H9 (cell line): ENCODE results near the gene LPIN2. TPM values are rescaled to one million over a fixed set of nuclear protein-coding genes. Genes with fewer than 3 reads are reported as not detected.

Experiments
- DNase-seq: peaks from one replicate; pipeline ENCODE4 v3.0.0-alpha.2; 2017
- H2AFZ ChIP-seq: one replicate; pipeline ENCODE4 v1.6.1; 2013; ENCODE audit warnings: mild to moderate bottlenecking, low read length, control low read depth, moderate library complexity
- H2AK5ac ChIP-seq: 2 replicates; pipeline ENCODE4 v1.6.1; 2013; ENCODE audit warnings: low read length, control low read depth, mixed read lengths; ENCODE audit not compliant: insufficient read length
- H2BK120ac ChIP-seq: one replicate; pipeline ENCODE4 v1.6.1; 2013; ENCODE audit warnings: low read depth, mild to moderate bottlenecking, low read length, control low read depth, inconsistent platforms; ENCODE audit not compliant: poor library complexity, severe bottlenecking
- H2BK12ac ChIP-seq: 2 replicates; pipeline ENCODE4 v1.6.1; 2013; ENCODE audit warnings: low read length, control low read depth, mixed read lengths, low read depth; ENCODE audit not compliant: insufficient read length
- H2BK15ac ChIP-seq: 2 replicates; pipeline ENCODE4 v1.6.1; 2013; ENCODE audit warnings: low read depth, low read length, control low read depth
- H2BK20ac ChIP-seq: one replicate; pipeline ENCODE4 v1.6.1; 2013; ENCODE audit warnings: low read depth, mild to moderate bottlenecking, low read length, control low read depth, inconsistent platforms; ENCODE audit not compliant: poor library complexity, severe bottlenecking
- H2BK5ac ChIP-seq: 2 replicates; pipeline ENCODE4 v1.6.1; 2013; ENCODE audit warnings: low read length, control low read depth, mixed read lengths; ENCODE audit not compliant: insufficient read length
- H3K14ac ChIP-seq: 2 replicates; pipeline ENCODE4 v1.6.1; 2013; ENCODE audit warnings: low read length, control low read depth; ENCODE audit not compliant: insufficient read depth
- H3K18ac ChIP-seq: 2 replicates; pipeline ENCODE4 v1.6.1; 2013; ENCODE audit warnings: low read depth, mild to moderate bottlenecking, mixed read lengths, low read length, control low read depth; ENCODE audit not compliant: insufficient read length
- H3K23ac ChIP-seq: 2 replicates; pipeline ENCODE4 v1.6.1; 2013; ENCODE audit warnings: low read length, control low read depth, mixed read lengths, low read depth; ENCODE audit not compliant: insufficient read length
- H3K23me2 ChIP-seq: 2 replicates; pipeline ENCODE4 v1.6.1; 2013; ENCODE audit warnings: low read depth, mild to moderate bottlenecking, mixed read lengths, low read length, control low read depth; ENCODE audit not compliant: insufficient read length, poor library complexity, severe bottlenecking
- H3K27ac ChIP-seq: 2 replicates; pipeline ENCODE4 v1.5.1; 2013; ENCODE audit warnings: low read length, control low read depth, mixed read lengths, low read depth; ENCODE audit not compliant: insufficient read length
- H3K27me3 ChIP-seq: 2 replicates; pipeline ENCODE4 v1.6.1; 2013; ENCODE audit warnings: low read length, control low read depth, inconsistent platforms; ENCODE audit not compliant: insufficient read depth
- H3K4ac ChIP-seq: 2 replicates; pipeline ENCODE4 v1.6.1; 2013; ENCODE audit warnings: low read depth, mild to moderate bottlenecking, control low read depth, inconsistent platforms, low read length, moderate library complexity
- H3K4me1 ChIP-seq: 2 replicates; pipeline ENCODE4 v1.6.1; 2013; ENCODE audit warnings: low read length, control low read depth, inconsistent platforms; ENCODE audit not compliant: insufficient read depth
- H3K4me2 ChIP-seq: 2 replicates; pipeline ENCODE4 v1.6.1; 2013; ENCODE audit warnings: low read length, control low read depth, mixed read lengths; ENCODE audit not compliant: insufficient read length, insufficient read depth
- H3K56ac ChIP-seq: 2 replicates; pipeline ENCODE4 v1.6.1; 2013; ENCODE audit warnings: low read depth, mild to moderate bottlenecking, mixed read lengths, low read length, control low read depth; ENCODE audit not compliant: insufficient read length
- H3K79me1 ChIP-seq: 2 replicates; pipeline ENCODE4 v1.6.1; 2013; ENCODE audit warnings: low read depth, mild to moderate bottlenecking, moderate library complexity, low read length, control low read depth, inconsistent platforms; ENCODE audit not compliant: insufficient read depth, poor library complexity, severe bottlenecking
- H3K79me2 ChIP-seq: 2 replicates; pipeline ENCODE4 v1.6.1; 2013; ENCODE audit warnings: low read length, control low read depth, inconsistent platforms; ENCODE audit not compliant: insufficient read depth
- H3K9ac ChIP-seq: 2 replicates; pipeline ENCODE4 v1.6.1; 2013; ENCODE audit warnings: low read length, control low read depth, mixed read lengths; ENCODE audit not compliant: insufficient read length; ENCODE audit errors: extremely low read depth
- H3K9me3 ChIP-seq: one replicate; pipeline ENCODE4 v1.6.1; 2013; ENCODE audit warnings: low read depth, low read length, inconsistent platforms; ENCODE audit not compliant: control insufficient read depth
- H3T11ph ChIP-seq: one replicate; pipeline ENCODE4 v1.6.1; 2013; ENCODE audit warnings: mild to moderate bottlenecking, low read length, control low read depth, inconsistent platforms
- H4K20me1 ChIP-seq: one replicate; pipeline ENCODE4 v1.6.1; 2013; ENCODE audit not compliant: control insufficient read depth, insufficient read length, insufficient read depth
- H4K5ac ChIP-seq: 2 replicates; pipeline ENCODE4 v1.6.1; 2013; ENCODE audit warnings: low read depth, mild to moderate bottlenecking, mixed read lengths, low read length, control low read depth; ENCODE audit not compliant: insufficient read length
- H4K8ac ChIP-seq: replicated peaks from 2 replicates; pipeline ENCODE4 v1.6.1; 2013; ENCODE audit warnings: low read length, control low read depth, mixed read lengths, low read depth; ENCODE audit not compliant: insufficient read length
- H4K91ac ChIP-seq: 2 replicates; pipeline ENCODE4 v1.6.1; 2013; ENCODE audit warnings: low read depth, mild to moderate bottlenecking, moderate library complexity, mixed read lengths, low read length, control low read depth; ENCODE audit not compliant: insufficient read length
- H3K27ac Mint-ChIP-seq, 3 experiments: 2 replicates in 2 of 3; 3 replicates in 1 of 3; pipeline ENCODE4 v1.8.0; 2020 to 2021; ENCODE audit warnings: mixed read lengths in 3 of 3, mild to moderate bottlenecking in 1 of 3, moderate library complexity in 1 of 3
- H3K27me3 Mint-ChIP-seq: 2 replicates; pipeline ENCODE4 v1.8.0; 2021; ENCODE audit warnings: low read depth, mild to moderate bottlenecking, moderate library complexity, mixed read lengths
- H3K36me3 Mint-ChIP-seq, 3 experiments: 2 replicates in 2 of 3; 3 replicates in 1 of 3; pipeline ENCODE4 v1.8.0; 2020 to 2021; ENCODE audit warnings: low read depth in 3 of 3, mixed read lengths in 3 of 3; ENCODE audit not compliant: insufficient read depth in 1 of 3
- H3K4me1 Mint-ChIP-seq, 2 experiments: 2 replicates each; pipeline ENCODE4 v1.8.0; 2020; ENCODE audit warnings: mixed read lengths in 2 of 2
- H3K4me3 Mint-ChIP-seq, 2 experiments: 2 replicates in 1 of 2; 3 replicates in 1 of 2; pipeline ENCODE4 v1.8.0; 2020 to 2021; ENCODE audit warnings: mild to moderate bottlenecking in 2 of 2, mixed read lengths in 2 of 2, moderate library complexity in 1 of 2
- H3K9me3 Mint-ChIP-seq, 2 experiments: 2 replicates in 1 of 2; 3 replicates in 1 of 2; pipeline ENCODE4 v1.8.0; 2020; ENCODE audit warnings: mild to moderate bottlenecking in 2 of 2, mixed read lengths in 2 of 2, moderate library complexity in 1 of 2
- WGBS: extraction: QIAGEN DNeasy Blood & Tissue Kit; methylation state at CpG from one replicate; pipeline ENCODE4 v1.1.7; 2013; ENCODE audit warnings: missing lambda C conversion rate, low lambda C conversion rate, mixed read lengths; ENCODE audit not compliant: insufficient read length; ENCODE audit errors: extremely low coverage; 5-methylcytosine and 5-hydroxymethylcytosine counted together
- total RNA-seq: library from RNA; stranded (reverse); gene quantifications from 2 replicates; pipeline ENCODE4 v1.2.1, GENCODE V29; 2021
- TF ChIP-seq, protein P1 (sequence below): fragments of 200-600 bp; sonication (generic); conservative IDR thresholded peaks from 3 replicates; pipeline ENCODE4 v1.8.0; 2021; ENCODE audit warnings: antibody characterized with exemption, mild to moderate bottlenecking

LPIN2 gene
- total RNA-seq, 1 experiment from 2014 or later, result 9.2 TPM

DNA sequence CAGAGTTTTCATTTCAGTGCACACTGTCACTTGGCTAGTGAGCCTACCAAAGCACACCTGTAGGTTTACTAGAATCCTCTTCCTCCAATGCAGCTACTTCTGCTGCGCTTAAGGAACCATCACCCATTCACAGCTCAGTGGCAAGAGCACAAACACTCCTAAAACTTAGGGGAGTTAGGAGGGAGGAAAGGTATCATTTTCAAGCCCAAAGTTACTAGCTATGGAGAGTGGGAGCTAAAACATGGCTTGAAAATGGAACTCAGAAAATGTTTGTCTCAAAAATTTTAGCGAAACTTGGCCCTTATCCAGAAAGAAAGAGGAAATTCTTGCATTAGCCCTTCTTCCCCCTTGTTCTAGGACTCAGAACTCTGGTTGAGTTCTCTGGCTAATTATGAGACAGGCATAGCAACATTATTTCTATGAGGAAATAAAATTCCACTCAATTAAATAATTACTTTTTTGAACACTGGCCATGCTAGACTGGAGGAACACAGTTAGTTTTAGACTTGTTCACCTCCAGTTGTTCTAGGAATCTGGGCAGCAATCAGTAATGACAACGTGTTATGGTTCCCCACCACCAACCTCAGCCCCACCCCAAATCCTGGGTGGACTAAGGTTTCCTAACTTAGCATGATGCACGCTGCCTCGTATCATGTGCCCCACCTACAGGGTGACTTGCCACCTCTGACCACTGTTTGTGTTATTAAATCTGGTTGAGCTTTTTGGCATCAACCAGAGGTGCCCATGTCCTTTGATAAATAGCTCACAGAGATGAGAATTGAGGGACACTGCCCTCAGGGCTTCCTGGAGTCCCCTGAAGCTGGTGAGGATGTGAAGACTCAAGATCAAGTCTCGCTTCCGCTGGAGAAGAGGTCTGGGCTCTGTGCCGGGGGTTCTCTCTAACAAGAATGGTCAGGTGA, 32.8 kb downstream of the LPIN2 start:
- Histone ChIP-seq H2AK5ac (no peak overlapping the region), H3K9me3 (no peaks in the 10 kb centered on the region), H4K91ac (no peak overlapping the region), H4K8ac (no peak overlapping the region), H3K9ac (no peak overlapping the region), H3T11ph (no peak overlapping the region), H3K4me2 (no peak overlapping the region), H2BK20ac (no peak overlapping the region), H2BK12ac (no peak overlapping the region), H3K4me1 (peaks cover 4% of the 10 kb centered on the region; the same call in 1 of the 2 replicates), H2BK5ac (no peak overlapping the region), H3K56ac (no peak overlapping the region), H3K79me2 (peaks cover 6% of the 10 kb centered on the region; the same call in 1 of the 2 replicates), H3K23me2 (no peaks in the 10 kb centered on the region), H4K20me1 (peaks cover 4% of the 10 kb centered on the region), H2BK120ac (no peak overlapping the region), H3K27ac (no peak overlapping the region), H3K27me3 (no peaks in the 10 kb centered on the region), H3K23ac (no peak overlapping the region), H2BK15ac (no peak overlapping the region), H2AFZ (no peak overlapping the region), H3K4ac (no peak overlapping the region), H4K5ac (no peak overlapping the region), H3K79me1 (peaks cover 3% of the 10 kb centered on the region), H3K18ac (no peak overlapping the region), H3K14ac (no peak overlapping the region)
- no peaks in the 10 kb centered on the region for H3K9me3 Mint-ChIP-seq
- H3K36me3 Mint-ChIP-seq, result peaks cover 2 to 10% (median 2%) of the 10 kb centered on the region in 3 experiments; a peak in 5 of 7 replicates
- no CpG with 5 or more reads among the region's 8 CpGs for WGBS
- H3K27ac Mint-ChIP-seq, result peak overlapping the region; percentile 7 to 85 (median 36); a peak in 2 of 7 replicates
- H3K4me1 Mint-ChIP-seq, result peaks cover 36 to 41% of the 10 kb centered on the region in 2 experiments
- TF ChIP-seq, protein P1, sequence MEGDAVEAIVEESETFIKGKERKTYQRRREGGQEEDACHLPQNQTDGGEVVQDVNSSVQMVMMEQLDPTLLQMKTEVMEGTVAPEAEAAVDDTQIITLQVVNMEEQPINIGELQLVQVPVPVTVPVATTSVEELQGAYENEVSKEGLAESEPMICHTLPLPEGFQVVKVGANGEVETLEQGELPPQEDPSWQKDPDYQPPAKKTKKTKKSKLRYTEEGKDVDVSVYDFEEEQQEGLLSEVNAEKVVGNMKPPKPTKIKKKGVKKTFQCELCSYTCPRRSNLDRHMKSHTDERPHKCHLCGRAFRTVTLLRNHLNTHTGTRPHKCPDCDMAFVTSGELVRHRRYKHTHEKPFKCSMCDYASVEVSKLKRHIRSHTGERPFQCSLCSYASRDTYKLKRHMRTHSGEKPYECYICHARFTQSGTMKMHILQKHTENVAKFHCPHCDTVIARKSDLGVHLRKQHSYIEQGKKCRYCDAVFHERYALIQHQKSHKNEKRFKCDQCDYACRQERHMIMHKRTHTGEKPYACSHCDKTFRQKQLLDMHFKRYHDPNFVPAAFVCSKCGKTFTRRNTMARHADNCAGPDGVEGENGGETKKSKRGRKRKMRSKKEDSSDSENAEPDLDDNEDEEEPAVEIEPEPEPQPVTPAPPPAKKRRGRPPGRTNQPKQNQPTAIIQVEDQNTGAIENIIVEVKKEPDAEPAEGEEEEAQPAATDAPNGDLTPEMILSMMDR, result no peak
- H3K4me3 Mint-ChIP-seq, result no peak overlapping the region
- H3K27me3 Mint-ChIP-seq, result no peaks in the 10 kb centered on the region
- DNase-seq, result no peak
